PC-9 (cell line): ENCODE data around the gene FAM131B. TPM values are rescaled to one million over a fixed set of nuclear protein-coding genes. Genes with fewer than 3 reads are reported as not detected.

Experiments used
- BruUV-seq: library from RNA; stranded (reverse); fragments of 400-500 nt; replicated peaks from 2 replicates; lab custom pipeline; 2021; lab: Mats Ljungman, UMichigan
- CTCF ChIA-PET: fragments of 300-600 bp; sonication (Branson Sonifier 250); formaldehyde crosslinking; loops from one replicate; lab custom pipeline; 2022; ENCODE audit warnings: antibody characterized with exemption; lab: Charles Lee
- POLR2A ChIA-PET: fragments of 300-600 bp; sonication (Branson Sonifier 250); formaldehyde crosslinking; loops from one replicate; lab custom pipeline; 2022; ENCODE audit warnings: antibody characterized with exemption; ENCODE audit not compliant: unreplicated experiment; lab: Charles Lee
- DNase-seq, 2 experiments: peaks; one replicate each; pipeline versions ENCODE4 v3.0.0 to v3.0.0-alpha.2; 2015 to 2022; ENCODE audit warnings: mixed read lengths in 1 of 2
- H2AFZ ChIP-seq: fragments of 200-600 bp; sonication (generic); 2 replicates; pipeline ENCODE4 v1.8.1; 2017; ENCODE audit warnings: antibody characterized with exemption
- H3F3A ChIP-seq: fragments of 200-600 bp; sonication (generic); 2 replicates; pipeline ENCODE4 v1.8.1; 2017; ENCODE audit warnings: antibody characterized with exemption, mild to moderate bottlenecking, low read depth; ENCODE audit not compliant: insufficient read depth
- H3K27ac ChIP-seq: fragments of 200-600 bp; sonication (generic); 2 replicates; pipeline ENCODE4 v1.6.1; 2016; ENCODE audit warnings: mixed run types
- H3K27me3 ChIP-seq: fragments of 200-600 bp; sonication (generic); 2 replicates; pipeline ENCODE4 v1.6.1; 2016; ENCODE audit warnings: low read depth, mixed run types; ENCODE audit not compliant: insufficient read depth
- H3K36me3 ChIP-seq: fragments of 200-600 bp; sonication (generic); 2 replicates; pipeline ENCODE4 v1.6.1; 2016; ENCODE audit warnings: low read depth, mixed run types
- H3K4me1 ChIP-seq: fragments of 200-600 bp; sonication (generic); replicated peaks from 2 replicates; pipeline ENCODE4 v1.6.1; 2016; ENCODE audit warnings: mixed run types; ENCODE audit not compliant: insufficient read depth
- H3K4me2 ChIP-seq: fragments of 200-600 bp; sonication (generic); 2 replicates; pipeline ENCODE4 v1.6.1; 2017; ENCODE audit warnings: mixed run types
- H3K4me3 ChIP-seq: fragments of 200-600 bp; sonication (generic); 2 replicates; pipeline ENCODE4 v1.6.1; 2016; ENCODE audit warnings: mixed run types
- H3K79me2 ChIP-seq: fragments of 200-600 bp; sonication (generic); 2 replicates; pipeline ENCODE4 v1.6.1; 2017; ENCODE audit warnings: low read depth, mixed run types
- H3K9me2 ChIP-seq: fragments of 200-600 bp; sonication (generic); 2 replicates; pipeline ENCODE4 v1.8.1; 2017; ENCODE audit warnings: mild to moderate bottlenecking; ENCODE audit not compliant: insufficient read depth
- H3K9me3 ChIP-seq: fragments of 200-600 bp; sonication (generic); 2 replicates; pipeline ENCODE4 v1.8.1; 2016; ENCODE audit warnings: low read depth; ENCODE audit not compliant: insufficient read depth
- H4K20me1 ChIP-seq: fragments of 200-600 bp; sonication (generic); 2 replicates; pipeline ENCODE4 v1.8.1; 2017; ENCODE audit not compliant: insufficient read depth
- CTCF ChIP-seq: fragments of 200-600 bp; sonication (generic); conservative IDR thresholded peaks from 2 replicates; pipeline ENCODE4 v1.6.1; 2017; ENCODE audit warnings: mixed run types, antibody characterized with exemption, mild to moderate bottlenecking, moderate library complexity
- EZH2 ChIP-seq: fragments of 200-600 bp; sonication (generic); IDR thresholded peaks from 2 replicates; pipeline ENCODE4 v1.8.0; 2017; ENCODE audit warnings: antibody characterized with exemption, low read depth
- intact Hi-C: fragments of 100-400 bp; cut with micrococcal nuclease; formaldehyde crosslinking; loops from one replicate; pipeline ENCODE4 v1.10.0; 2022; ENCODE audit not compliant: unreplicated experiment
- total RNA-seq: library from RNA; stranded (reverse); gene quantifications from 2 replicates; pipeline ENCODE4 v1.2.3, GENCODE V29; 2021

The FAM131B gene
- total RNA-seq, 1 experiment from 2014 or later, result 0.65 TPM

GRCh38 chr7:143322760-143323633 lies 39.5 kb downstream of the FAM131B start:
- H3K27me3 ChIP-seq, result no peaks in the 10 kb centered on the region
- H3F3A ChIP-seq, result no peaks in the 10 kb centered on the region
- DNase-seq, result no peak
- CTCF ChIA-PET, result interaction anchor here (0.7 kb wide), 1 partner anchor 579 kb away, joined by 5 read pairs; the partner anchor contains the start of gene TCAF1
- intact Hi-C loops, result no loop called here
- no peaks in the 10 kb centered on the region for H4K20me1 ChIP-seq
- no peak overlapping the region for H3K4me3 ChIP-seq
- no peaks in the 10 kb centered on the region for H3K9me2 ChIP-seq
- peaks cover 6% of the 10 kb centered on the region; the same call in 1 of the 2 replicates for H3K4me1 ChIP-seq
- H3K4me2 ChIP-seq, result no peak overlapping the region
- BruUV-seq, result no TSS peak
- H3K79me2 ChIP-seq, result no peaks in the 10 kb centered on the region
- no peaks in the 10 kb centered on the region for H3K9me3 ChIP-seq
- H2AFZ ChIP-seq, result no peak overlapping the region
- TF ChIP-seq EZH2, result no peak
- TF ChIP-seq CTCF, result no peak
- H3K27ac ChIP-seq, result no peak overlapping the region
- H3K36me3 ChIP-seq, result no peaks in the 10 kb centered on the region
- POLR2A ChIA-PET, result interaction anchor here (0.7 kb wide), 1 partner anchor 60 kb away, joined by 5 read pairs; no protein-coding TSS in a partner anchor

DNA sequence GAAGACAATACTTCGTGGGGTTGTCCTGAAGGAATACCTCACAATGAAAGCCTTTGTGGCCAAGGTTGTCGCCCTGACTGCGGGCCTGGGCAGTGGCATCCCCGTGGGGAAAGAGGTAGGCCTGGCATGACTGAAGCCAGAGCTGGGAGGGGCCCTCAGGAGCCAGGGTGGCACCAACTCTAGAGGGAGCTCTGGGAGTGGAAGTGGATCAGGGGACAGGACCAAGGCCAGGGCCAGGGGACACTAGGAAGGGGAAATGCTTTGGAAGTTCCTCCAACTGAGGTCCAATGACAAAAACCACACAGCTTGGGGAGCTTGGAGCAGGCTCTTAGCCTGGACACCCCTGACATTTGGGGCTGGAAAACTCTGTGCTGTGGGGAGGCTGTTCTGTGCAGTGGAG lies 40.8 kb downstream of the FAM131B start:
- Histone ChIP-seq H3K27me3 (no peaks in the 10 kb centered on the region), H4K20me1 (no peaks in the 10 kb centered on the region), H2AFZ (no peak overlapping the region), H3K9me3 (no peaks in the 10 kb centered on the region), H3K4me3 (no peak overlapping the region), H3K4me1 (peaks cover 6% of the 10 kb centered on the region; the same call in 1 of the 2 replicates), H3K27ac (no peak overlapping the region), H3K9me2 (no peaks in the 10 kb centered on the region), H3K36me3 (no peaks in the 10 kb centered on the region), H3K79me2 (no peaks in the 10 kb centered on the region), H3F3A (no peaks in the 10 kb centered on the region), H3K4me2 (no peak overlapping the region)
- ChIA-PET CTCF (interaction anchor here (0.7 kb wide), 1 partner anchor 38 kb away, joined by 3 read pairs; no protein-coding TSS in a partner anchor), POLR2A (no interaction called here)
- DNase-seq, result peak in 1 of 2 experiments; percentile 37
- TF ChIP-seq CTCF, result no peak; the same call in 1 of the 2 replicates
- TF ChIP-seq EZH2, result no peak
- intact Hi-C loops, result loop anchor here (2.0 kb wide), 1 partner anchor 87 kb away; the partner anchor contains the start of gene EPHA1
- no TSS peak for BruUV-seq

DNA sequence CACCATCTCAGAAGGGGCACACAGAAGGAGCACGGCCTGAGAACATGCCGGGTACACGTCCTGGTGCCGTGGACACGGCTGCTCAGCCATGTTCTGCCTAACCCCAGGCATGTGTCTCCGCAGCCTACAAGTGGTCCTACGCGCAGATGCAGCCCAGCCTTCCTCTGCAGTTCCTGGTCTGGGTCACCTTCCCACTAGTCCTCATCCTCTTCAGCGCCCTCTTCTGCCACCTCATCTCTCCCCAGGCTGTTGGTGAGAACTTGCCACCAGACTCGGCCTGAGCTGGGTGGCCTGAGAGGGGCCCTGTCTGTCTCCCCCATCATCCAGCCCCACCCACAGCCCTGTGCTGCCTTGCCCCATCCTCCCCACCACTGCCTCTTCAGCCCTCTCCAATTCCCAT lies 41.3 kb downstream of the FAM131B start:
- no peaks in the 10 kb centered on the region for H3K79me2 ChIP-seq
- intact Hi-C loops, result loop anchor here (2.0 kb wide), 1 partner anchor 88 kb away; the partner anchor contains the start of gene EPHA1
- no peaks in the 10 kb centered on the region for H3K27me3 ChIP-seq
- TF ChIP-seq EZH2 (no peak), CTCF (no peak)
- H2AFZ ChIP-seq, result no peak overlapping the region
- H4K20me1 ChIP-seq, result no peaks in the 10 kb centered on the region
- BruUV-seq, result no TSS peak
- H3K9me3 ChIP-seq, result no peaks in the 10 kb centered on the region
- no peak overlapping the region for H3K27ac ChIP-seq
- no peak overlapping the region for H3K4me2 ChIP-seq
- ChIA-PET CTCF (interaction anchor here (0.7 kb wide), 1 partner anchor 39 kb away, joined by 3 read pairs; no protein-coding TSS in a partner anchor), POLR2A (no interaction called here)
- H3F3A ChIP-seq, result no peaks in the 10 kb centered on the region
- peaks cover 6% of the 10 kb centered on the region; the same call in 1 of the 2 replicates for H3K4me1 ChIP-seq
- DNase-seq, result no peak
- no peaks in the 10 kb centered on the region for H3K36me3 ChIP-seq
- H3K9me2 ChIP-seq, result no peaks in the 10 kb centered on the region
- no peak overlapping the region for H3K4me3 ChIP-seq
